HL-60/S4 treated with retinoic acid at 250 ng/mL for 4 days and 3 days (cell line): ENCODE measurements around the gene ESM1.

Experiments used
- in situ Hi-C: fragments of 300-500 bp; cut with MboI; formaldehyde crosslinking; loops from 2 replicates; pipeline ENCODE4 v1.7.0; 2022; ENCODE audit warnings: low sequenced_read_pairs

ESM1 gene

GRCh38 chr5:54988218-54988617, 2.8 kb upstream of the ESM1 start:
- in situ Hi-C loops = no loop called here

- in situ Hi-C loops = no loop called here
Observed at GRCh38 chr5:54986269-54986654, 869 bp upstream of the ESM1 start.

- in situ Hi-C loops = no loop called here
Observed at GRCh38 chr5:54981928-54982327, 3.5 kb downstream of the ESM1 start.

GRCh38 chr5:54975701-54976100, 9.7 kb downstream of the ESM1 start:
- in situ Hi-C loops = no loop called here

GRCh38 chr5:54969856-54970828, 15.3 kb downstream of the ESM1 start:
- in situ Hi-C loops = no loop called here

- in situ Hi-C loops = no loop called here
Observed at GRCh38 chr5:54969242-54969641, 16.2 kb downstream of the ESM1 start.

GRCh38 chr5:54965806-54966205, 19.6 kb downstream of the ESM1 start:
- in situ Hi-C loops = no loop called here

- in situ Hi-C loops = no loop called here
Observed at GRCh38 chr5:54964405-54964804, 21.0 kb downstream of the ESM1 start.

GRCh38 chr5:54959673-54960418, 25.5 kb downstream of the ESM1 start:
- in situ Hi-C loops = no loop called here

- in situ Hi-C loops = no loop called here
Observed at GRCh38 chr5:54956922-54957321, 28.5 kb downstream of the ESM1 start.

GRCh38 chr5:54947187-54947586, 38.2 kb downstream of the ESM1 start:
- in situ Hi-C loops = no loop called here

GRCh38 chr5:54946306-54946819, 39.0 kb downstream of the ESM1 start:
- in situ Hi-C loops = no loop called here

- in situ Hi-C loops = no loop called here
Observed at GRCh38 chr5:54944364-54944763, 41.0 kb downstream of the ESM1 start.

- in situ Hi-C loops = no loop called here
Observed at GRCh38 chr5:54942064-54942778, 43.2 kb downstream of the ESM1 start.

- in situ Hi-C loops = no loop called here
Observed at GRCh38 chr5:54936201-54936600, 49.2 kb downstream of the ESM1 start.

GRCh38 chr5:54932789-54933188, 52.6 kb downstream of the ESM1 start:
- in situ Hi-C loops = no loop called here

- in situ Hi-C loops = no loop called here
Observed at GRCh38 chr5:54930736-54931135, 54.7 kb downstream of the ESM1 start.
